Posterior cingulate gyrus (tissue), 11 donors: Measurements from ENCODE around the gene LPCAT4.

Experiments used
- DNase-seq, 10 donors: peaks; one replicate each; pipeline versions ENCODE4 v3.0.0 to v3.0.0-alpha.2; 2020 to 2021; ENCODE audit warnings: mixed read lengths in 3 of 10
- intact Hi-C: fragments of 100-400 bp; cut with DNase I; formaldehyde crosslinking; loops from one replicate; pipeline ENCODE4 v1.15.1; 2023

The LPCAT4 gene

GRCh38 chr15:34338347-34338746 lies 28.6 kb downstream of the LPCAT4 start:
- intact Hi-C loops = loop anchor here (1.0 kb wide), 1 partner anchor 29 kb away; the partner anchor contains the start of gene LPCAT4
- DNase-seq = peak in 2 of 10 donors; percentile 67 to 68

GRCh38 chr15:34337557-34338306 lies 29.3 kb downstream of the LPCAT4 start, which contains the start of gene SLC12A6:
TSS of gene SLC12A6 (minus strand) at chr15:34337781. CDS start at chr15:34336680, 1,101 bp downstream.
- DNase-seq = peak; percentile 80 to 99 (median 90)
- intact Hi-C loops = loop anchor here (1.0 kb wide), 1 partner anchor 30 kb away; the partner anchor contains the start of gene LPCAT4

GRCh38 chr15:34336991-34337556 lies 29.9 kb downstream of the LPCAT4 start:
- DNase-seq = peak in 2 of 10 donors; percentile 20 to 45
- intact Hi-C loops = no loop called here

- intact Hi-C loops = no loop called here
- peak in 1 of 10 donors; percentile 67 for DNase-seq
Measured at GRCh38 chr15:34336231-34336990, 30.6 kb downstream of the LPCAT4 start.

- intact Hi-C loops = no loop called here
- no peak for DNase-seq
Measured at GRCh38 chr15:34335176-34336032, 31.6 kb downstream of the LPCAT4 start.

GRCh38 chr15:34334672-34335071 lies 32.3 kb downstream of the LPCAT4 start:
- intact Hi-C loops = no loop called here
- no peak for DNase-seq

GRCh38 chr15:34332553-34333120 lies 34.4 kb downstream of the LPCAT4 start:
- no peak for DNase-seq
- intact Hi-C loops = no loop called here

- no peak for DNase-seq
- intact Hi-C loops = no loop called here
Measured at GRCh38 chr15:34331809-34332208, 35.2 kb downstream of the LPCAT4 start.

- no peak for DNase-seq
- intact Hi-C loops = no loop called here
Measured at GRCh38 chr15:34330279-34330678, 36.7 kb downstream of the LPCAT4 start.

GRCh38 chr15:34329006-34329405 lies 38.0 kb downstream of the LPCAT4 start:
- intact Hi-C loops = no loop called here

GRCh38 chr15:34327906-34328305 lies 39.1 kb downstream of the LPCAT4 start:
- intact Hi-C loops = no loop called here
- no peak for DNase-seq

More at GRCh38 chr15:34329006-34329405, 38.0 kb downstream of the LPCAT4 start:
- DNase-seq = no peak

- intact Hi-C loops = no loop called here
- DNase-seq = no peak
Measured at GRCh38 chr15:34325368-34325767, 41.6 kb downstream of the LPCAT4 start.

- intact Hi-C loops = no loop called here
- no peak for DNase-seq
Measured at GRCh38 chr15:34324933-34325332, 42.1 kb downstream of the LPCAT4 start.

GRCh38 chr15:34323217-34323616 lies 43.8 kb downstream of the LPCAT4 start:
- no peak for DNase-seq
- intact Hi-C loops = no loop called here

- no peak for DNase-seq
- intact Hi-C loops = no loop called here
Measured at GRCh38 chr15:34318277-34319079, 48.5 kb downstream of the LPCAT4 start.

GRCh38 chr15:34314491-34315490 lies 52.2 kb downstream of the LPCAT4 start:
- intact Hi-C loops = no loop called here
- no peak for DNase-seq

GRCh38 chr15:34311563-34311962 lies 55.4 kb downstream of the LPCAT4 start:
- no peak for DNase-seq
- intact Hi-C loops = no loop called here
